HEK293T (cell line): ENCODE results near the gene CALHM5.

Source experiments
- CTCF ChIA-PET: fragments of 350-600 bp; formaldehyde crosslinking; extraction: SDS; loops from one replicate; lab custom pipeline; 2021; ENCODE audit warnings: antibody characterized with exemption, inconsistent platforms; lab: Yijun Ruan, JAX
- POLR2A ChIA-PET: fragments of 350-600 bp; formaldehyde crosslinking; extraction: SDS; loops from one replicate; lab custom pipeline; 2020; ENCODE audit warnings: antibody characterized with exemption, inconsistent platforms; lab: Yijun Ruan, JAX
- DNase-seq: peaks from one replicate; pipeline ENCODE4 v3.0.0; 2012; ENCODE audit warnings: mixed read lengths; ENCODE audit errors: extremely low spot score
- ARNT ChIP-seq: fragments of 450-650 bp; IDR thresholded peaks from 2 replicates; pipeline ENCODE4 v1.6.1; 2017; ENCODE audit warnings: mild to moderate bottlenecking
- BHLHE40 ChIP-seq: fragments of 450-650 bp; IDR thresholded peaks from 2 replicates; pipeline ENCODE4 v1.6.1; 2016; ENCODE audit warnings: mild to moderate bottlenecking, moderate library complexity, borderline replicate concordance
- CTBP1 ChIP-seq: fragments of 450-650 bp; IDR thresholded peaks from 2 replicates; pipeline ENCODE4 v1.6.1; 2016; ENCODE audit warnings: borderline replicate concordance
- ELF4 ChIP-seq: fragments of 450-650 bp; IDR thresholded peaks from 2 replicates; pipeline ENCODE4 v1.6.1; 2017; ENCODE audit warnings: antibody characterized with exemption
- FOXA1 ChIP-seq: fragments of 450-650 bp; IDR thresholded peaks from 2 replicates; pipeline ENCODE4 v1.6.1; 2016; ENCODE audit warnings: mild to moderate bottlenecking
- FOXK2 ChIP-seq: fragments of 450-650 bp; IDR thresholded peaks from 2 replicates; pipeline ENCODE4 v1.6.1; 2016; ENCODE audit warnings: mild to moderate bottlenecking
- FOXM1 ChIP-seq: fragments of 450-650 bp; IDR thresholded peaks from 2 replicates; pipeline ENCODE4 v1.6.1; 2017; ENCODE audit warnings: mild to moderate bottlenecking, borderline replicate concordance
- HDGF ChIP-seq: fragments of 450-650 bp; IDR thresholded peaks from 2 replicates; pipeline ENCODE4 v1.6.1; 2017; ENCODE audit warnings: antibody characterized with exemption, borderline replicate concordance
- L3MBTL2 ChIP-seq: fragments of 450-650 bp; conservative IDR thresholded peaks from 2 replicates; pipeline ENCODE4 v1.6.1; 2016; ENCODE audit warnings: mild to moderate bottlenecking
- LEF1 ChIP-seq: fragments of 450-650 bp; IDR thresholded peaks from 2 replicates; pipeline ENCODE4 v1.6.1; 2017; ENCODE audit warnings: mild to moderate bottlenecking, borderline replicate concordance
- NFRKB ChIP-seq: fragments of 450-650 bp; IDR thresholded peaks from 2 replicates; pipeline ENCODE4 v1.6.1; 2016; ENCODE audit warnings: mild to moderate bottlenecking, moderate library complexity
- SP1 ChIP-seq: fragments of 450-650 bp; IDR thresholded peaks from 2 replicates; pipeline ENCODE4 v1.6.1; 2017
- SUZ12 ChIP-seq: fragments of 450-650 bp; IDR thresholded peaks from 2 replicates; pipeline ENCODE4 v1.6.1; 2016; ENCODE audit warnings: mild to moderate bottlenecking
- TARDBP ChIP-seq: fragments of 450-650 bp; IDR thresholded peaks from 2 replicates; pipeline ENCODE4 v1.6.1; 2016
- ZNF384 ChIP-seq: fragments of 450-650 bp; IDR thresholded peaks from 2 replicates; pipeline ENCODE4 v1.6.1; 2016
- TF ChIP-seq, protein P1 (sequence below): fragments of 450-650 bp; IDR thresholded peaks from 2 replicates; pipeline ENCODE4 v1.6.1; 2016

Gene CALHM5

DNA sequence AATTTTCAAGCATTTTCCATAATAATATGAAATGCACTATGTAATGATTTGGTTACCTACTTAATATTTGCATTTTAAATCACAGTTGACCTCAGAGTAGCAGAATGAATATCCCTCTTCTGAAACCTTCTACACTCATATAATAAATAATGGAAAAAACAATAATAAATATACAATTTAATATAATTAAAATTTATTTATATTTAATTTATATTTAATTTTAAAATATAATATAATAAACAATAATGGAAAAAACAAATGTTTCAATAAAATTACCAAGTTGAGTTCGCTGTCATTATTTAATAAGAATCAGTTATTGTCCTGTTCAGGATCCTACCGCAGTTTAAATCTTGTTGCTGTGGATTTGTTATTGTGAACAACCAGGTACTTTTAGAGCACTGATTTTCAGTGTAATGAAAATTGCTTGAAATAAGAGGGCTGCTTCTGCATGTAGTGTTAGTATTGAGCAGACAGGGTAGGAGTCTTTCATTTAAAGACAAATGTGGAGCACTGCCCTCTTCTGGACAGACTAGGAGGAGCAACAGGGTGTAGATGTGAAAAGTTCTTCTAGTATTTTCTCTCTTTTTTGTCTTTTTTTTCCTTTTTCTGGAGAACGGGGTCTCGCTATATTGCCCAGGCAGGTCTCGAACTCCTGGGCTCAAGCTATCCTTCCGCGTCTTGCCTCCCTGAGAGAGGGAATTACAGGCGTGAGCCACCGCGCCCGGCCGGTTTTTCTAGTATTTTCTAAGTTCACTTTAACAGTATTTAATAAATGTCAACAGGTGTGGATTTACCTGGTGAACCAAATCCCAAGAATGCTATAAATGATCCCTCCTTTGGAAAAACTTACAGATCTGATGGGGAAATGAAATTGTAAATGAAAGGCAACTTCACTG is 20.5 kb downstream of the CALHM5 start:
- TF ChIP-seq ZNF384 (no peak), LEF1 (no peak), ELF4 (no peak), SP1 (no peak), SUZ12 (no peak), FOXA1 (no peak), NFRKB (no peak), FOXK2 (no peak)
- TF ChIP-seq, protein P1, sequence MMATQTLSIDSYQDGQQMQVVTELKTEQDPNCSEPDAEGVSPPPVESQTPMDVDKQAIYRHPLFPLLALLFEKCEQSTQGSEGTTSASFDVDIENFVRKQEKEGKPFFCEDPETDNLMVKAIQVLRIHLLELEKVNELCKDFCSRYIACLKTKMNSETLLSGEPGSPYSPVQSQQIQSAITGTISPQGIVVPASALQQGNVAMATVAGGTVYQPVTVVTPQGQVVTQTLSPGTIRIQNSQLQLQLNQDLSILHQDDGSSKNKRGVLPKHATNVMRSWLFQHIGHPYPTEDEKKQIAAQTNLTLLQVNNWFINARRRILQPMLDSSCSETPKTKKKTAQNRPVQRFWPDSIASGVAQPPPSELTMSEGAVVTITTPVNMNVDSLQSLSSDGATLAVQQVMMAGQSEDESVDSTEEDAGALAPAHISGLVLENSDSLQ: no peak
- DNase-seq: peak; percentile 64
- CTCF ChIA-PET: interaction anchor here (0.8 to 2.0 kb wide), 7 partner anchors 8 to 263 kb away, joined by 3 to 12 read pairs (median 7); no protein-coding TSS in a partner anchor
- POLR2A ChIA-PET: no interaction called here

DNA sequence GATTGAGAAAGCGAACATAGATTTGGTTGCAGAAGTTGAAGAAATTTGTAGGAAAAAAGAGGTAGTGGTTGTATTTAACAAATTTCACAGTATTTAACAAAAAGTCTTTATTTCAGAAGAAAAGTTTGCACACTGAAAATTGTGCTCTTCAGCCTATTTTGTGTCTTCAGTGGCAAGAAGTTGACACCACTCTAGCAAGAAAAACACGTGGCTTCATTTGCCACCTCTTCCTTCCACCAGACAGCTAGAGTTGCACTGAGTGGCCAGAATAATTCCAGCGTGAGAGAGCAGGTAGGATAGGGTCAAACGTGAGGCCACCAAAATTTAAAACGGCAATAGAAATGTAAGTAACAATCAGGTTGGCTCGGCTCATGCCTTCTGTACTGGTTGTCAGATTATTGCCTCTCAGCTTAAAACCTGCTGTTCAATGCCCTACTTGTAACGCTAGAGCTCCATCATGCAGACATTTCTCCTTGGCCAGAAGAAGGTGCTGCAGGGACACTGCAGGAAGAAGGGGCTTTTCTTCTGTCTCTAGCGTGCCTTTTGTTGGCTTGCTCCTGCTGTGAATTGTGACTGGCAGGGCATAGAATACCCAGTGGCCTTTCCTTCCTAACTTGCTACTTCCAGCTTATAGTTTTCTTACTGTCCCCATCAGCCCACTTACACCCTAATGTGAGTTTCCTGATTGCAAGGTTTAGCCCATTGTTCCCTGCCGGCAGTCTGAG is 22.0 kb downstream of the CALHM5 start:
- no peak for DNase-seq
- ChIA-PET CTCF (interaction anchor here (0.6 to 2.1 kb wide), 13 partner anchors 8 to 265 kb away, joined by 3 to 18 read pairs (median 5); partner anchors contain the start of genes CALHM4 and CALHM5), POLR2A (interaction anchor here (1.3 to 1.9 kb wide), 2 partner anchors 38 to 162 kb away, joined by 3 to 5 read pairs; partner anchors contain the start of gene RWDD1)
- peak; percentile 65 for TF ChIP-seq L3MBTL2
- TF ChIP-seq ZNF384: no peak

DNA sequence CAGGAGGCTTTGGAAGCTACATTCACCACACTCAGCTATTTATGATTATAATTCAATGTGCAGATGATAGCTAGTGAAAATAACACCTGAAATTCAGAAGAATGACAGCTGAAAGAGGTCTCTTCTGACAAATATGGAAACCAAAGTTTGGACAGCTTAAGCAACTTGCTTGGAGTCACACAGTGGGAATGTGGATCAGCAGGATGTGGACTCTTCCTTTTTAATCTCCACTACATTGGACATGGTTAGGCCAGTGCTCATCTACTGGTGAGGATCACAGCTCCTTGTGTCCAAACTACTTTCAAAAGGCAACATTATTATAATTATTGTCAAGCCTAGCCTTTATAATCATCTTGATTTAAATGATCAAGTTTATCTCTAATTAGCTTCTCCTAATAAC is 23.7 kb downstream of the CALHM5 start:
- POLR2A ChIA-PET: interaction anchor here (1.1 kb wide), 1 partner anchor 255 kb away, joined by 3 read pairs; the partner anchor contains the start of gene TSPYL1
- CTCF ChIA-PET: interaction anchor here (0.6 to 2.1 kb wide), 7 partner anchors 24 to 318 kb away, joined by 3 to 18 read pairs (median 3); partner anchors contain the start of gene CALHM5
- no peak for DNase-seq
- TF ChIP-seq SP1 (no peak), FOXM1 (no peak), FOXA1 (no peak), BHLHE40 (no peak), HDGF (no peak), TARDBP (no peak), ARNT (no peak), NFRKB (no peak), FOXK2 (no peak), ZNF384 (no peak), LEF1 (no peak), L3MBTL2 (no peak), ELF4 (no peak), SUZ12 (no peak), CTBP1 (no peak)
- TF ChIP-seq, protein P1: no peak

DNA sequence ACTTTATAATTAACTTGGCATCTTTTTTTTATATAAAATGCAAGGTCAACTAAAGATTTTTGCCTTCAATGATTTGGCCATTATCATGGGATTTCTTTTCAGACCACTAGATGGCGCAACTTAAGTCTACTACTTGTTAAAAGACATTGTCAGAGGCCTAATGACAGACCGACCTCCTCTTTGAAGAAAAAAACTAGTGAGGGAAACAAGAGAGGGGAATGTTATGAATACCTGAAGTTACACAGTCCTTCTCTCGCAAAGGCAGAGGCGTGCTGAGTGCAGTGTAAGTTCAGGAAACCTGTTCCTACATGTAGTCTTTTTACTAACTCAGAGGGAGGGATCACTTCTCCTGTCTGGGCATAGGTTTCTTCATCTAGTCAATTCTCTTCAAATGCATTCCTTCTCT is 24.8 kb downstream of the CALHM5 start:
- peak; percentile 55 for DNase-seq
- TF ChIP-seq ELF4: no peak
- TF ChIP-seq, protein P1: peak; percentile 43; the same call in 1 of the 2 replicates
- CTCF ChIA-PET: no interaction called here
- POLR2A ChIA-PET: no interaction called here

DNA sequence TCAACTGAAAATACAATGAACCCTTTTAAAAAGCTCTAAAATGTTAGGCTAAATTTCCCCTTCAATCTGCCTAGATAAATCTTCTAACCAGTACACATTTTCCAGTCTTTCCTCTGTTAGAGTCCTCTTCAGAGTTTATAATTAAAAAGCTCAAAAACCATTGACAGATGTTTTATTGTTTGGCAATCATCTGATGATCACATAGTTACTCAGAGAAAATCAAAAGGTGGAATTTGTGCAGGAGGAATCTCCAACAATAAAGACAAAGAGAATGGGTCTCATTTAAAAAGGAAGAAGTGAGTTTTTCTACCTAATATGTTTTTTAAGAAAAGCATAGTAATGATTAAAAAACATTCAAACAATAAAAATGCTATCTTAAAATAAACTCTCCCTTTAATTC is 31.0 kb downstream of the CALHM5 start:
- no peak for DNase-seq
- ChIA-PET CTCF (interaction anchor here (1.1 to 1.2 kb wide), 2 partner anchors 9 to 18 kb away, joined by 3 to 4 read pairs; no protein-coding TSS in a partner anchor), POLR2A (no interaction called here)
- TF ChIP-seq FOXM1 (no peak), LEF1 (no peak), ELF4 (no peak), FOXK2 (no peak), HDGF (no peak), CTBP1 (no peak), SP1 (no peak), ZNF384 (no peak), FOXA1 (no peak), L3MBTL2 (no peak), BHLHE40 (no peak)
- TF ChIP-seq, protein P1: no peak
